ENCODE measurements around the gene PRKCE. TPM values are rescaled to one million over a fixed set of nuclear protein-coding genes. Genes with fewer than 3 reads are reported as not detected.

Gene PRKCE
- total RNA-seq, 1 experiment from 2014 or later = 1.3 TPM

- no peaks in the 10 kb centered on the region for H3K9me3 ChIP-seq (ENCODE audit: control insufficient read depth, low read depth, low read length)
- H3K14ac ChIP-seq (ENCODE audit: insufficient read depth, low read length) = no peak overlapping the region
- H3K27ac Mint-ChIP-seq = no peak overlapping the region
- H3K27me3 ChIP-seq (ENCODE audit: insufficient read depth, low read length) = no peaks in the 10 kb centered on the region
- H2AK5ac ChIP-seq (ENCODE audit: insufficient read length, low read length) = no peak overlapping the region
- H2BK12ac ChIP-seq (ENCODE audit: insufficient read length, low read depth, low read length) = no peak overlapping the region
- H3K9me3 Mint-ChIP-seq = peaks cover 16 to 20% of the 10 kb centered on the region in 2 experiments
- no peak overlapping the region for H2BK5ac ChIP-seq (ENCODE audit: insufficient read length, low read length)
- H2AFZ ChIP-seq (ENCODE audit: low read length) = no peak overlapping the region
- DNase-seq = no peak
- no peak overlapping the region for H3K56ac ChIP-seq (ENCODE audit: insufficient read length, low read depth, low read length)
- H3K23me2 ChIP-seq (ENCODE audit: insufficient read length, low read depth, low read length, poor library complexity, severe bottlenecking) = no peaks in the 10 kb centered on the region
- no peaks in the 10 kb centered on the region for H3K79me2 ChIP-seq (ENCODE audit: insufficient read depth, low read length)
- no peak overlapping the region for H4K8ac ChIP-seq (replicated peaks; ENCODE audit: insufficient read length, low read depth, low read length)
- no peak overlapping the region for H3K27ac ChIP-seq (ENCODE audit: insufficient read length, low read depth, low read length)
- H3K18ac ChIP-seq (ENCODE audit: insufficient read length, low read depth, low read length) = no peak overlapping the region
- no peak for TF ChIP-seq CTCF (conservative IDR thresholded peaks at IDR 0.05)
- H3K4me2 ChIP-seq (ENCODE audit: insufficient read depth, insufficient read length, low read length) = no peak overlapping the region
- H3K36me3 Mint-ChIP-seq (ENCODE audit: insufficient read depth in 1 of 3, low read depth in 3 of 3) = peaks cover 4 to 19% (median 5%) of the 10 kb centered on the region in 3 experiments; a peak in 4 of 7 replicates
- H2BK20ac ChIP-seq (ENCODE audit: low read depth, low read length, poor library complexity, severe bottlenecking) = no peak overlapping the region
- no peaks in the 10 kb centered on the region for H3K4me1 ChIP-seq (ENCODE audit: insufficient read depth, low read length)
- H4K5ac ChIP-seq (ENCODE audit: insufficient read length, low read depth, low read length) = no peak overlapping the region
- no peak overlapping the region for H4K91ac ChIP-seq (ENCODE audit: insufficient read length, low read depth, low read length)
- H3K79me1 ChIP-seq (ENCODE audit: insufficient read depth, low read depth, low read length, poor library complexity, severe bottlenecking) = no peaks in the 10 kb centered on the region
- no peaks in the 10 kb centered on the region for H4K20me1 ChIP-seq (ENCODE audit: control insufficient read depth, insufficient read depth, insufficient read length)
- H3K4ac ChIP-seq (ENCODE audit: low read depth, low read length) = no peak overlapping the region
- H3K27me3 Mint-ChIP-seq (ENCODE audit: low read depth) = peaks cover 6% of the 10 kb centered on the region
- no peak overlapping the region for H3K4me3 Mint-ChIP-seq
- H3K4me1 Mint-ChIP-seq = peaks cover 14 to 21% of the 10 kb centered on the region in 2 experiments
- H2BK15ac ChIP-seq (ENCODE audit: low read depth, low read length) = no peak overlapping the region
- no peak overlapping the region for H3K23ac ChIP-seq (ENCODE audit: insufficient read length, low read depth, low read length)
- no peak overlapping the region for H3K9ac ChIP-seq (ENCODE audit: extremely low read depth, insufficient read length, low read length)
- no CpG with 5 or more reads among the region's 3 CpGs for WGBS (ENCODE audit: extremely low coverage, insufficient read length, low lambda C conversion rate)
- H2BK120ac ChIP-seq (ENCODE audit: low read depth, low read length, poor library complexity, severe bottlenecking) = no peak overlapping the region
- no peak overlapping the region for H3T11ph ChIP-seq (ENCODE audit: low read length)
These were observed 182.5 kb downstream of the PRKCE start for GRCh38 chr2:45833968-45834344.
